NT2/D1 (cell line): ENCODE measurements around the gene TMED10.

Experiments used
- SUZ12 ChIP-seq: IDR thresholded peaks from 2 replicates; pipeline ENCODE4 v1.6.1; 2011; ENCODE audit not compliant: insufficient read length, insufficient read depth; ENCODE audit errors: extremely low read depth
- YY1 ChIP-seq: IDR thresholded peaks from 2 replicates; pipeline ENCODE4 v1.6.1; 2011; ENCODE audit not compliant: insufficient read length, insufficient read depth

DNA sequence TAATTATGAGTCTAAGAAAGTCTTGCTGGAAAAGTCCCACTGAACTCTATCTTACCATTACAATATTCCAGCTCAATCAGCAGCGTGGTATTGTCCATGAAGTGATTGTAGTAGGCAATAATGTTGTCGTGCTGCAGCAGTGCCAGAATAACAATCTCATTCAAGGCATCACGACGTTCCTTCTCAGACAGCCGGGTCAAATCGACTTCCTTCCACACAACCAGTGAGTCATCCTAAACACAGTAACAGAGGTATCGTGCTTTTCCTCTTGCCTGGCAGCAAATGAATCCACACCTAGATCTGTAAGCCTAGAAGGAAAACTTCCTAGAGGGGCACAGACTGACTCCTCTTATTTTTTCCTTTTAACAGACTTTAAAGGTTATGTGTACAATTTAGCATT lies 52.4 kb downstream of the TMED10 start:
- TF ChIP-seq YY1, result no peak
- no peak for TF ChIP-seq SUZ12
